ENCODE measurements around the gene RLF.
"Not testable (repeated sequence)": the region's sequence is repeated elsewhere in the genome, so short reads cannot be mapped to it uniquely, and the experiment has no call there.

The RLF gene

DNA sequence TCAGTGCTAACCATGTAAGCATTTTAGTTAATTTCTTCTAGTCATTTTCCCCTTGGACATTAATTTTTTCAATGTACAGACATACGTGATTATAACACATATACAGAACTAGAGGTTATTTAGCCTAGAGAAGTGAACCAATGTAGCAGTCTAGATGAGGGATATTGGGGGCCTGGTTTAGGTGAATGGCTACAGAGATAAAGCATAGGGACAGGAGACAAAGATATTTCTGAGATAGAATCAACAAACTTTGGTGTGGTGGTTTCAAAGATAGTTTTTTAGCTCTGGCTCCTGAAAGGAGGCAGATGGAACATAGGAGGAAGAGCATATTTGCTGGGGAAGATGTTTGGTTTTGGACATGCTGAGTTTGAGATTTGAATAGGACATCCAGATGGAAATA lies 23.0 kb downstream of the RLF start:
- peaks cover 73% of the 10 kb centered on the region for H3K4me1 Mint-ChIP-seq
- H3K36me3 Mint-ChIP-seq (ENCODE audit: low read depth): peaks cover 16% of the 10 kb centered on the region
- DNase-seq (no peak), ATAC-seq (no peak)
- H3K9me3 Mint-ChIP-seq: peaks cover 6% of the 10 kb centered on the region
- H3K4me3 Mint-ChIP-seq: no peak overlapping the region
- H3K27ac Mint-ChIP-seq: no peak overlapping the region
- no peaks in the 10 kb centered on the region for H3K27me3 Mint-ChIP-seq

DNA sequence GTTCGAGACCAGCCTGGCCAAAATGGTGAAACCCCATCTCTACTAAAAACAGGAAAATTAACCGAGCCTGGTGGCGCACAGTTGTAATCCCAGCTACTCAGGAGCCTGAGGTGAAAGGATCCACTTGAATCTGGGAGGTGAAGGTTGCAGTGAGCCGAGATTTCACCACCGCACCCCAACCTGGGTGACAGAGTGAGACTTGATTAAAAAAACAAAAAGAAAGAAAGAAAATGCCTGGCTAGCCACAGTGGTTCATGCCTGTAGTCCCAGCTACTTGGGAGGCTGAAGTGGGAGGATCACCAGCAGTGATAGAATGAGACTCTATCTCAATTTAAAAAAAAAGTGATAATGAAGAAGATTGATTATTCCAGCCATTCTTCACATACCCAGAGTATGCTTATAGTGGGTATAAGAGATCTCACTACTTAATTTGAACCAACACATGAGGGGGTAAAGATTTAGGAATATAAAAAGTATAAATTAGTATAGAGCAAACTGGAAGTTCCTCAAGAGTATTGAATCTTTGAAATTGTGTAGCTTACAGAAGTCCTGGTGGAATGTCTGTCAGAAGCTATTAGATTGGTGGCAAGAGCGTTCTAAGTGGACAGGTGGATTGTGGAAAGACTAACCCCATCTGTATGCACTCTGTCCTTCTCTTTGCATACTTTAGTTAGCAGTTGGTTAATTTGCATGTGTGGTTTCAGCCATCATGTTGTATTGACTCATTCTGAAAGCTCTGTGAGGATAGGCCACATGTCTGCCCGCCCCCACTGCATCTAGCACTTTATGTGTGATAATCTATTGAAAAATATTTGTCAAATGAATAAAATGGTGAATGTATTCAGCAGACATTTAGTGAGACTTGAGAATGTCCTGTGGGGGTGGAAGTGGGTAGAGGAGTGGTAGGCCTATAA lies 25.0 kb downstream of the RLF start:
- ATAC-seq: peak; percentile 98
- no peaks in the 10 kb centered on the region for H3K27me3 Mint-ChIP-seq
- H3K36me3 Mint-ChIP-seq (ENCODE audit: low read depth): peaks cover 25% of the 10 kb centered on the region
- peak overlapping the region; percentile 36 for H3K4me3 Mint-ChIP-seq
- peak; percentile 50 for DNase-seq
- peak overlapping the region; percentile 78 for H3K27ac Mint-ChIP-seq
- H3K4me1 Mint-ChIP-seq: peaks cover 56% of the 10 kb centered on the region
- H3K9me3 Mint-ChIP-seq: no peaks in the 10 kb centered on the region

DNA sequence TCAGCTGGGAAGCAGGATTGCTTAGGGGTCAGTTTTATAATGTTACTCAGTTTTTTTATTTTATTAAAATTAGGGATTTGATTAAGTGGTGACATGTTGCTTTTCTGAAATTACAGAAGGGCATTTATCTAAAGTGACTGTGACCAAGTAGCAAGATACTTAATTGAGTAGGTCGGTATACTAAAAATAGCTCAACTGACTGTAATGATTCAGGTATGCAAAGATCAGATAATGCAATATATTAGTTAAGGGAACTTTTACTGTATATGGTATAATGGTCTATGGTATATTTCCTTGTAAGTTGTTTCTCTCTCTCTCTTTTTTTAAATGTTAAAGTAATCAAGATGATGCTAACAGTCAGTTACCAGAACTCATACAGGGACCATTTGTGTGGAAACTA lies 26.2 kb downstream of the RLF start:
- H3K4me3 Mint-ChIP-seq: no peak overlapping the region
- no peak for ATAC-seq
- H3K9me3 Mint-ChIP-seq: no peaks in the 10 kb centered on the region
- no peak for DNase-seq
- peaks cover 50% of the 10 kb centered on the region for H3K4me1 Mint-ChIP-seq
- no peaks in the 10 kb centered on the region for H3K27me3 Mint-ChIP-seq
- H3K36me3 Mint-ChIP-seq (ENCODE audit: low read depth): peaks cover 25% of the 10 kb centered on the region
- H3K27ac Mint-ChIP-seq: no peak overlapping the region

DNA sequence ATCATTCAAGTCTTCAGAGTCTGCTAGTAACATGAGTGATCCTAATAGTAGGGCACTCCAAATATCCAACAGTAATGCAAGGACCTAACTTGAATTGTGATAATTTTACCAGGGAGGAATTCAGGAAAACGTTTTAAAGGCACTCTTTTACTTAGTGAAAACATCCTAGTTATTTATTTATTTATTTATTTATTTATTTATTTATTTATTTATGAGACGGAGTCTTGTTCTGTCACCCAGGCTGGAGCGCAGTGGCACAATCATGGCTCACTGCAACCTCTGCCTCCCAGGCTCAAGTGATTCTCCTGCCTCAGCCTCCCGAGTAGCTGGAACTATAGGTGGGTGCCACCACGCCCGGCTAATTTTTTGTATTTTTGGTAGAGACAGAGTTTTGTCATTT lies 33.5 kb downstream of the RLF start:
- not testable (repeated sequence) for H3K27ac Mint-ChIP-seq, H3K9me3 Mint-ChIP-seq, DNase-seq, ATAC-seq, H3K27me3 Mint-ChIP-seq, H3K4me1 Mint-ChIP-seq, H3K4me3 Mint-ChIP-seq
- peaks cover 35% of the 10 kb centered on the region for H3K36me3 Mint-ChIP-seq (ENCODE audit: low read depth)

DNA sequence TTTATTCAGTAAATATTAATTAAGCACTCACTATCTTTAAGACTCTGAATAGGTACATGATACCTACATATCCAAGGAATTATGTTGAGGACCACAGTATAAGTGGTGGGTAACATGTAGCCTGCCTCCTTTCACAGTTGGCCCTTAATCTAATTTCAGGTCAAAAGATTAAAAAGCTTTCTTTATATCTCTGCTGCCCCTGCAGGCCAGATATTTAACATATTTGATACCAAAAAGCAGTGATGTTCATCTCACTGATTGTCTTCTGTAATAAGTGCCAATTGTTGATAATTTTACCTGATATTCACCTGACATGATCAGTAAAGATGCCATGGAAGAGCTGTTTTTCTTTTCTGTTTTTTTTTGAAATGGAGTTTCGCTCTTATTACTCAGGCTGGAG lies 36.5 kb downstream of the RLF start:
- ATAC-seq: no peak
- Mint-ChIP-seq H3K36me3 (ENCODE audit: low read depth) (peaks cover 27% of the 10 kb centered on the region), H3K9me3 (no peaks in the 10 kb centered on the region), H3K27me3 (no peaks in the 10 kb centered on the region), H3K4me3 (no peak overlapping the region), H3K4me1 (peaks cover 1% of the 10 kb centered on the region), H3K27ac (no peak overlapping the region)
- DNase-seq: no peak

DNA sequence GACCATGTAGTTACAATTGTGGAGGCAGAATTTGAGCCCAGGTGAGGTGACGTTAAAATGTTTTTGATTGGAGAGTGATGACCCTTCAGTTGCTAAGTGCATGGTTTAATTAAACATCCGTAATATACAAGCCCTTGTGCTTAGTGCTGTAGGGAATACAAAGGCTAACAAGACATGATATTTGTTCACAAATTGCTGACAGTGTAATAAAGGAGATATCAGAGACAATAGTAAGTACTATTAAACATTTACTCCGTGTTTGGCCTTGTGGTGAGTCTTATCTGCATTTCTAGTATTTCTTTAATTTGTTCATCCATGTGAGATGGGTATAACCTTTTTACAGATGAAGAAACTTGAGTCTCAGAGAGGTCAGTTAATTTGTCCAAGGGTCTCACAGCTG lies 37.9 kb downstream of the RLF start:
- Mint-ChIP-seq H3K36me3 (ENCODE audit: low read depth) (peaks cover 32% of the 10 kb centered on the region), H3K9me3 (no peaks in the 10 kb centered on the region), H3K27me3 (no peaks in the 10 kb centered on the region), H3K4me3 (no peak overlapping the region), H3K27ac (no peak overlapping the region), H3K4me1 (peaks cover 3% of the 10 kb centered on the region)
- no peak for ATAC-seq
- no peak for DNase-seq

DNA sequence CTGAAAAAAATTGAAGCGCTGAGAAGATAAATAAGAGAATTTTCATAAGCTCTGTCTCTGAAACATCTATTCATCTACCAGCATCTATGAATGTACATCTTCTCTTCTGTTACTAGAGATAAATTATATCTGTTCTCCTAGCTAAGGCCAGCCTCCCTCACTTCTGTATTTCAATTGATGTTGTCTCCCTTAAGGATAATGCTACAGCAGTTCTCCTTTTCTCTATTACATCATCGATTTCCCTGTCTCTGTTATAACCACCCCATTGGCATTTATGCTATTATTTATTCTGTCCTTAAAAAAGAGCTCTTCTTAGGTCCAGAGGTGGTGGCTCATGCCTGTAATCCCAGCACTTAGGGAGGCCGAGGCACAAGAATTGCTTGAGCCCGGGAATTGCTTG lies 43.7 kb downstream of the RLF start:
- Mint-ChIP-seq H3K4me3 (no peak overlapping the region), H3K4me1 (peaks cover 6% of the 10 kb centered on the region), H3K27ac (no peak overlapping the region), H3K27me3 (no peaks in the 10 kb centered on the region), H3K9me3 (no peaks in the 10 kb centered on the region), H3K36me3 (ENCODE audit: low read depth) (peaks cover 36% of the 10 kb centered on the region)
- no peak for DNase-seq
- no peak for ATAC-seq

DNA sequence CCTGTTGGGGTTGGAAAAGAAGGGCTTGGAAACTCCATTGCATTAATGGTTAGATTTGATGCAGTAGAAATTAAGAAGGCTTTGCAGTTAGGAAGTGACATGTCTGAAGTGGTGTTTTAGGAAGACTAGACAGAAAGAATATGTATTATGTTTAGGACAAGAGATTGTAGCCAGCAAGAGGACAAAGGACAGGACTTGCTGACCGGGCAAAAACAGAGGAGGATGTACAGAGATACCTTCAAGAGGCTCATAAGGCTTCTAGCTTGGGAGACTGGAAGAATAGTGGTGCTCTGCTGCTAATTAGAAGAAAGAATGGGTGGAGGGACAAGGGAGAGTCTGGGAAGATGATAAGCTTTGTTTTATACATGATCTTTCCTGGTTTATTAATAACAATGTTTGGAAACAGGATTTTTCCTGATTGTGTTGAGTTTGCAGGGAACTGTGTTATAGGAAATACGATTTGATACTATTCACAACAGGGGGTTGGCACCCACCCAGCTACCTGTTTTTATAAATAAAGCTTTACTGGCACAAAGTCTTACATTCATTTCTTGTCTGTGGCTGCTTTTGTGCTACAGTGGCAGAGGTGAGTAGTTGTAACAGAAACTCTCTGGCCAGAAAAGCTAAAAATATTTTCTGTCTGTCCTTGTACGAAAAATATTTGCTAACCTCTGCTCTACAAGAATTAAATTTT lies 49.5 kb downstream of the RLF start:
- Mint-ChIP-seq H3K4me1 (peaks cover 6% of the 10 kb centered on the region), H3K27ac (no peak overlapping the region), H3K4me3 (no peak overlapping the region), H3K9me3 (no peaks in the 10 kb centered on the region), H3K27me3 (no peaks in the 10 kb centered on the region), H3K36me3 (ENCODE audit: low read depth) (peaks cover 21% of the 10 kb centered on the region)
- DNase-seq (no peak), ATAC-seq (no peak)

DNA sequence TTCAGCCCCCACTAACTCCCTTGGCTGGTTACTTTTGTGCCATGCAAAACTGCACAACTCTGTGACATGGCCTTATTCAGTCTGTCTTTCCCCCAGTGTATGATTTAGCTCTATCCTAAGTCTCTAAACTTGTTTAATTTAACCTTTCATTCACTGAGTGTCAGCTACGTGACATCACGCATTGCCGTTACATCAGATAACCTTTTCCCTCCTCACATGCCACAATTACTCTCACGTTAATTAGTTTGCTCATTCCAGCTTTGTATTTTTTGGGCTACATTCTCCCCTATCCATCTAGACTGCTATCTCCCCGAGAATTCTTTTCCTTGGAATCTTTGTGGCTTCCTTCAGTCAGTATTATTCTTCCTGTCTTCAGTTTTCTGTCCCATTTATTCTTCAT lies 57.1 kb downstream of the RLF start:
- H3K27me3 Mint-ChIP-seq: no peaks in the 10 kb centered on the region
- no peak overlapping the region for H3K4me3 Mint-ChIP-seq
- peak overlapping the region; percentile 20 for H3K27ac Mint-ChIP-seq
- ATAC-seq (peak; percentile 24), DNase-seq (no peak)
- peaks cover 51% of the 10 kb centered on the region for H3K4me1 Mint-ChIP-seq
- no peaks in the 10 kb centered on the region for H3K9me3 Mint-ChIP-seq
- peaks cover 22% of the 10 kb centered on the region for H3K36me3 Mint-ChIP-seq (ENCODE audit: low read depth)

DNA sequence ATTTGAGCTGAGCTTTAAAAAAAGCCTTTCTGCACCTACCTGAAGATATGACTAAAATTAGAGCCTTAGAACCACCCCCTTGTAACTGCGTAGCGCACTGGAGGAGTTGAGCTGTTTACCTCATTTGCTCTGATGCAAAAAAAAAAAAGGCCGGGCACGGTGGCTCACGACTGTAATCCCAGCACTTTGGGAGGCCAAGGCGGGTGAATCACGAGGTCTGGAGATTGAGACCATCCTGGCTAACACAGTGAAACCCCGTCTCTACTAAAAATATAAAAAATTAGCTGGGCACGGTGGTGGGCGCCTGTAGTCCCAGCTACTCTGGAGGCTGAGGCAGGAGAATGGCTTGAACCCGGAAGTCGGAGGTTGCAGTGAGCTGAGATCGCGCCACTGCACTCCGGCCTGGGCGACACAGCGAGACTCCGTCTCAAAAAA lies 60.3 kb downstream of the RLF start:
- H3K27ac Mint-ChIP-seq, DNase-seq, H3K9me3 Mint-ChIP-seq, H3K4me3 Mint-ChIP-seq, H3K27me3 Mint-ChIP-seq, ATAC-seq: not testable (repeated sequence)
- H3K4me1 Mint-ChIP-seq: peaks cover 55% of the 10 kb centered on the region
- peaks cover 24% of the 10 kb centered on the region for H3K36me3 Mint-ChIP-seq (ENCODE audit: low read depth)

DNA sequence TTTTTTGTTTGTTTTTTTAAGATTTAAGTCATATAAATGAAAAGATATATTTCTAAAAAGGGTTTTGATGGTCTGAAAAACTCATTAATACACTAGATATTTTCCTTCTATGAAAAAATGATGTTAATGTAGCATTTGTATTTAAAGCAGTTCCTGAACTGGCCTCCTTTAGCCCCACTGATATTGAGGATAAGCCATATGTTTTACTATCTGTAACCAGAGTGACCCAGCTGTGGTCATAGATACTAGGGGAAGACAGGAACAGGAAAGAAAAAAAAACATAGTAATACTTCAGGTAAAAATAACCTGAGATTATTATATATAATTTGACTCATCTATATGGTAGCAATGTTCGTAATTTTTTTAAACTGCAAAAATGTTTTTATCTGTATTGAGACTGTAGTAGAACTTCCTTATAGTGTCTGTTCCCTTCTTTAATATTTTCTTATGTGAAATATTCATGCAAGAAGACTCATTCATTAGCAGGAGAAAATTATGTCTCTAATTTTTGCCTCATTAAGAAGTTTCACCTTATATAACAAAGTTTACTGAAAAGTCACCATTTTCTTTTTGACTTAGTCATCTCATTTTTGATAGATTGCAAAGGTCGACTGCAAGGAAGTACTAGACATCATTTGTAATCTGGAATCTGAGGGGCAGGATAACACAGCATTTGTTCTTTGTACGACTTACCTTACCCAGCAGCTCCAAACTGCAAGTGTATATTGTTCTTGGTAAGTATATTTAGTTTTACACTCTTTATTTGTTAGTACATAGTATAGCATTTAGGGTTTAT lies 61.0 kb downstream of the RLF start:
- Mint-ChIP-seq H3K4me3 (no peak overlapping the region), H3K27ac (peak overlapping the region; percentile 12), H3K27me3 (no peaks in the 10 kb centered on the region), H3K4me1 (peaks cover 50% of the 10 kb centered on the region), H3K36me3 (ENCODE audit: low read depth) (peaks cover 21% of the 10 kb centered on the region), H3K9me3 (no peaks in the 10 kb centered on the region)
- DNase-seq (no peak), ATAC-seq (no peak)

DNA sequence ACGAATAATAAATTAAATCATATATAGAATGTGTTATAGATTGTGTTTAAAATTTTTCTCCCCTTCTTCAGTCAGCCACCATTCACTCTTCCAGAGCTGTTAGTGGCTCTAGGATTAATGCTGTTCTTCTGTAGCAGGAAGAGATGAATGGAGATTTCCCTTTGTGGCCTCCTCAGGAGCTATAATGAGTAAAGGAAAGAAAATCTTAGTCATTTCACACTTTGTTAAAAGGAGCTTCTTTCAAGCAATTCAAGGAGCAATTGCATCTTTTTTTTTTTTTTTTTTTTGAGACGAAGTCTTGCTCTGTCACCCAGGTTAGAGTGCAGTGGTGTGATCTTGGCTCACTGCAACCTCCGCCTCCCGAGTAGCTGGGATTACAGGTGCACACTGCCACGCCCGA lies 62.9 kb downstream of the RLF start:
- no peaks in the 10 kb centered on the region for H3K27me3 Mint-ChIP-seq
- no peaks in the 10 kb centered on the region for H3K9me3 Mint-ChIP-seq
- H3K4me1 Mint-ChIP-seq: peaks cover 43% of the 10 kb centered on the region
- no peak overlapping the region for H3K4me3 Mint-ChIP-seq
- no peak for DNase-seq
- ATAC-seq: peak; percentile 88
- peaks cover 24% of the 10 kb centered on the region for H3K36me3 Mint-ChIP-seq (ENCODE audit: low read depth)
- H3K27ac Mint-ChIP-seq: peak overlapping the region; percentile 70

DNA sequence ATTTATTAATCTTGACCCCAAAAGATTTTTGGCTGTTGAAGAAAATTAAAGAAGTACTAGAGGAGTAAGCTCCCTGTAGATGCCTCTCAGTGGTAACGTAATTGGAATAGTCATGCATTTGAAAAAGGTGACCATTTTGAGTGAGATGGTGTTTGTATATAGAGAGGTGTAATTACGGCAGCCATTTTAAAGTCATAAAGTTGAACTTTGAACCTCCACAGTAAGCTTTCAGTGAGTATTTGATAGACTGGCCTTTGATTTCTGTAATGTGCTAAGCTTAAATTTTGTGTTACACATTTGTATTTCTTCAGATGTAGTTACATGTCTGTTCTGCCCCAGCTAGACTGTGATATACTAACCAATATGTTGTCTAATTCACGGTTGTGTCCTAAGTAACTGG lies 65.0 kb downstream of the RLF start:
- Mint-ChIP-seq H3K36me3 (ENCODE audit: low read depth) (peaks cover 29% of the 10 kb centered on the region), H3K4me1 (peaks cover 42% of the 10 kb centered on the region), H3K27me3 (no peaks in the 10 kb centered on the region), H3K27ac (peak overlapping the region; percentile 3), H3K4me3 (no peak overlapping the region), H3K9me3 (no peaks in the 10 kb centered on the region)
- DNase-seq: no peak
- no peak for ATAC-seq

DNA sequence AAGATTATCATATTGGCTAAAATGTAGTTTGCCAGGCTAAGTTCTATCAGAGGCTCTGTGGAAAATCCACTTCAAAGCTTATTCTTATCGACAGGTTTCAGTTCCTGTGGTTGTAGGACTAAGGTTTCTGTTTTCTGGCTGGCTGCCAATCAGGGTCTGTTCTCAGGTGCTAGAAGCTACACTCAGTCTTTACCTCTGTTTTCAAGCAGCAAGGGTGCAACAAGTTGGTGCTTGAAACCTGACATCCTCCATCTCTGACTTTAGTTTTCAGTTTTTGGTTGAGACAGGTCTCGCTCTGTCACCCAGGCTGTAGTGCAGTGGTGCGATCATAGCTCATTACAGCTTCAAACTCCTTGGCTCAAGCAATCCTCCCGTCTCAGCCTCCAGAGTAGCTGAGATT lies 71.3 kb downstream of the RLF start:
- Mint-ChIP-seq H3K27me3 (no peaks in the 10 kb centered on the region), H3K4me3 (no peak overlapping the region), H3K4me1 (peaks cover 29% of the 10 kb centered on the region), H3K36me3 (ENCODE audit: low read depth) (peaks cover 69% of the 10 kb centered on the region), H3K9me3 (no peaks in the 10 kb centered on the region), H3K27ac (no peak overlapping the region)
- ATAC-seq: peak; percentile 94
- DNase-seq: peak; percentile 64
